GM23338 (cell line): Measurements from ENCODE around the gene RBM43. TPM values are rescaled to one million over a fixed set of nuclear protein-coding genes. Genes with fewer than 3 reads are reported as not detected.

Source experiments
- ATAC-seq: fragments of 200-7000 bp; cut with Tn5 transposase; 3 replicates; pipeline ENCODE4 v1.9.1; 2020
- DNase-seq: peaks from one replicate; pipeline ENCODE4 v3.0.0-alpha.2; 2015; ENCODE audit warnings: low spot score
- H2AFZ ChIP-seq: fragments of 200-600 bp; sonication (generic); 2 replicates; pipeline ENCODE4 v1.8.0; 2016; ENCODE audit warnings: antibody characterized with exemption, mild to moderate bottlenecking, moderate library complexity
- H3F3A ChIP-seq: fragments of 200-600 bp; sonication (generic); replicated peaks from 2 replicates; pipeline ENCODE4 v1.8.0; 2017; ENCODE audit warnings: antibody characterized with exemption, mixed run types, low read depth
- H3K27ac ChIP-seq: fragments of 200-600 bp; sonication (generic); 2 replicates; pipeline ENCODE4 v1.6.1; 2016; ENCODE audit warnings: low read depth
- H3K27me3 ChIP-seq: fragments of 200-600 bp; sonication (generic); 2 replicates; pipeline ENCODE4 v1.8.0; 2016; ENCODE audit warnings: mild to moderate bottlenecking, mixed run types, moderate library complexity; ENCODE audit not compliant: insufficient read depth
- H3K36me3 ChIP-seq: fragments of 200-600 bp; sonication (generic); 2 replicates; pipeline ENCODE4 v1.8.0; 2016; ENCODE audit warnings: mild to moderate bottlenecking; ENCODE audit not compliant: insufficient read depth
- H3K4me1 ChIP-seq: fragments of 200-600 bp; sonication (generic); 2 replicates; pipeline ENCODE4 v1.8.0; 2016; ENCODE audit warnings: mild to moderate bottlenecking, moderate library complexity; ENCODE audit not compliant: insufficient read depth
- H3K4me2 ChIP-seq: fragments of 200-600 bp; sonication (generic); 2 replicates; pipeline ENCODE4 v1.7.1; 2017; ENCODE audit warnings: mixed run types
- H3K4me3 ChIP-seq: fragments of 200-600 bp; sonication (generic); 2 replicates; pipeline ENCODE4 v1.6.1; 2016; ENCODE audit warnings: mixed run types
- H3K79me2 ChIP-seq: fragments of 200-600 bp; sonication (generic); replicated peaks from 2 replicates; pipeline ENCODE4 v1.8.0; 2017; ENCODE audit warnings: mild to moderate bottlenecking; ENCODE audit not compliant: insufficient read depth
- H3K9me2 ChIP-seq: fragments of 200-600 bp; sonication (generic); 2 replicates; pipeline ENCODE4 v1.8.0; 2017; ENCODE audit not compliant: insufficient read depth
- H4K20me1 ChIP-seq: fragments of 200-600 bp; sonication (generic); replicated peaks from 2 replicates; pipeline ENCODE4 v1.8.0; 2017; ENCODE audit warnings: mild to moderate bottlenecking; ENCODE audit not compliant: insufficient read depth
- H3K27ac Mint-ChIP-seq: 2 replicates; pipeline ENCODE4 v1.8.0; 2020; ENCODE audit warnings: inconsistent platforms, mild to moderate bottlenecking, moderate library complexity, mixed read lengths
- H3K27me3 Mint-ChIP-seq: 3 replicates; pipeline ENCODE4 v1.8.0; 2022; ENCODE audit warnings: low read depth, mild to moderate bottlenecking, moderate library complexity, mixed read lengths, inconsistent platforms; ENCODE audit not compliant: insufficient read depth, poor library complexity
- H3K36me3 Mint-ChIP-seq: 3 replicates; pipeline ENCODE4 v1.8.0; 2021; ENCODE audit warnings: low read depth, mild to moderate bottlenecking, inconsistent platforms, moderate library complexity, mixed read lengths
- H3K4me1 Mint-ChIP-seq: 3 replicates; pipeline ENCODE4 v1.8.0; 2020; ENCODE audit warnings: mild to moderate bottlenecking, inconsistent platforms, mixed read lengths
- H3K4me3 Mint-ChIP-seq: 3 replicates; pipeline ENCODE4 v1.8.0; 2021; ENCODE audit warnings: moderate library complexity, mild to moderate bottlenecking, inconsistent platforms, mixed read lengths
- H3K9me3 Mint-ChIP-seq: 3 replicates; pipeline ENCODE4 v1.8.0; 2020; ENCODE audit warnings: moderate library complexity, mild to moderate bottlenecking, inconsistent platforms, mixed read lengths
- CREB1 ChIP-seq: fragments of 250-450 bp; sonication (Bioruptor Pico); IDR thresholded peaks from 2 replicates; pipeline ENCODE4 v1.5.0; 2020; ENCODE audit warnings: low read depth, mild to moderate bottlenecking, moderate library complexity
- ETS1 ChIP-seq: IDR thresholded peaks from 2 replicates; pipeline ENCODE4 v1.6.1; 2016; ENCODE audit warnings: antibody characterized with exemption
- EZH2 ChIP-seq: fragments of 200-600 bp; sonication (generic); IDR thresholded peaks from one replicate; pipeline ENCODE4 v1.8.0; 2017; ENCODE audit warnings: antibody characterized with exemption, mild to moderate bottlenecking, low read depth; ENCODE audit not compliant: unreplicated experiment
- EZH2phosphoT487 ChIP-seq: fragments of 200-600 bp; sonication (generic); IDR thresholded peaks from one replicate; pipeline ENCODE4 v1.8.1; 2018; ENCODE audit warnings: antibody characterized with exemption; ENCODE audit not compliant: unreplicated experiment
- NANOG ChIP-seq: IDR thresholded peaks from 2 replicates; pipeline ENCODE4 v1.6.1; 2016; ENCODE audit warnings: antibody characterized with exemption, borderline replicate concordance
- ZNF114 ChIP-seq: fragments of 250-450 bp; sonication (Bioruptor Pico); IDR thresholded peaks from 2 replicates; pipeline ENCODE4 v1.5.0; 2020; ENCODE audit warnings: mild to moderate bottlenecking, moderate library complexity
- ZNF331 ChIP-seq: fragments of 250-450 bp; sonication (Bioruptor Pico); IDR thresholded peaks from 2 replicates; pipeline ENCODE4 v1.5.0; 2020; ENCODE audit warnings: low read depth, mild to moderate bottlenecking, moderate library complexity
- ZNF462 ChIP-seq: fragments of 250-450 bp; sonication (Bioruptor Pico); IDR thresholded peaks from 2 replicates; pipeline ENCODE4 v1.5.0; 2020; ENCODE audit warnings: mild to moderate bottlenecking, moderate library complexity
- polyA plus RNA-seq: library from polyadenylated mRNA; unstranded; fragments of >200 nt; fragmentation: Nextera tagmentation; extraction: Ambion mirVana; gene quantifications from 2 replicates; pipeline ENCODE4 v1.2.1, GENCODE V29; 2016
- total RNA-seq: library from RNA; depleted of rRNA; stranded (reverse); fragments of >200 nt; shearing (Covaris generic); gene quantifications from 2 replicates; pipeline ENCODE4 v1.2.3, GENCODE V29; 2014
- TF ChIP-seq, protein P1 (sequence below), 2 experiments: fragments of 200-600 bp in 1 of 2; sonication (generic) in 1 of 2; conservative IDR thresholded peaks; 2 replicates each; pipeline versions ENCODE4 v1.5.1 to v1.6.1; 2016 to 2017; ENCODE audit warnings: antibody characterized with exemption in 2 of 2, low read depth in 2 of 2, mild to moderate bottlenecking in 2 of 2, moderate library complexity in 1 of 2

Gene RBM43
- total and polyA plus RNA-seq, 2 experiments from 2014 or later = 3.3 to 3.4 TPM

- H3K9me3 Mint-ChIP-seq = no peaks in the 10 kb centered on the region
- Histone ChIP-seq H3K4me2 (no peak overlapping the region), H3K79me2 (no peaks in the 10 kb centered on the region), H3K27me3 (no peaks in the 10 kb centered on the region), H3K4me1 (peaks cover 9% of the 10 kb centered on the region), H4K20me1 (no peaks in the 10 kb centered on the region), H2AFZ (no peak overlapping the region), H3F3A (no peaks in the 10 kb centered on the region; the same call in 1 of the 2 replicates), H3K4me3 (no peak overlapping the region), H3K36me3 (no peaks in the 10 kb centered on the region), H3K9me2 (peaks cover 5% of the 10 kb centered on the region; the same call in 1 of the 2 replicates), H3K27ac (no peak overlapping the region)
- H3K4me1 Mint-ChIP-seq = peaks cover 13% of the 10 kb centered on the region
- H3K27ac Mint-ChIP-seq = no peak overlapping the region
- DNase-seq = no peak
- no peaks in the 10 kb centered on the region for H3K36me3 Mint-ChIP-seq
- no peak for TF ChIP-seq ETS1
- TF ChIP-seq ZNF114 (CRISPR knock-in tag) = no peak
- TF ChIP-seq NANOG = no peak
- TF ChIP-seq, protein P1, sequence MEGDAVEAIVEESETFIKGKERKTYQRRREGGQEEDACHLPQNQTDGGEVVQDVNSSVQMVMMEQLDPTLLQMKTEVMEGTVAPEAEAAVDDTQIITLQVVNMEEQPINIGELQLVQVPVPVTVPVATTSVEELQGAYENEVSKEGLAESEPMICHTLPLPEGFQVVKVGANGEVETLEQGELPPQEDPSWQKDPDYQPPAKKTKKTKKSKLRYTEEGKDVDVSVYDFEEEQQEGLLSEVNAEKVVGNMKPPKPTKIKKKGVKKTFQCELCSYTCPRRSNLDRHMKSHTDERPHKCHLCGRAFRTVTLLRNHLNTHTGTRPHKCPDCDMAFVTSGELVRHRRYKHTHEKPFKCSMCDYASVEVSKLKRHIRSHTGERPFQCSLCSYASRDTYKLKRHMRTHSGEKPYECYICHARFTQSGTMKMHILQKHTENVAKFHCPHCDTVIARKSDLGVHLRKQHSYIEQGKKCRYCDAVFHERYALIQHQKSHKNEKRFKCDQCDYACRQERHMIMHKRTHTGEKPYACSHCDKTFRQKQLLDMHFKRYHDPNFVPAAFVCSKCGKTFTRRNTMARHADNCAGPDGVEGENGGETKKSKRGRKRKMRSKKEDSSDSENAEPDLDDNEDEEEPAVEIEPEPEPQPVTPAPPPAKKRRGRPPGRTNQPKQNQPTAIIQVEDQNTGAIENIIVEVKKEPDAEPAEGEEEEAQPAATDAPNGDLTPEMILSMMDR (conservative IDR thresholded peaks at IDR 0.05; ENCODE audit: low read depth in 2 of 2) = no peak
- TF ChIP-seq EZH2phosphoT487 = no peak
- TF ChIP-seq ZNF462 = no peak
- TF ChIP-seq ZNF331 = no peak
- TF ChIP-seq EZH2 = no peak
- TF ChIP-seq CREB1 (CRISPR knock-in tag) = no peak
- ATAC-seq = no peak
- peaks cover 4% of the 10 kb centered on the region for H3K27me3 Mint-ChIP-seq
- H3K4me3 Mint-ChIP-seq = no peak overlapping the region
Measured at GRCh38 chr2:151267537-151267936, 5.9 kb upstream of the RBM43 start.
